GM12892 (cell line): ENCODE results near the gene FADD.

Experiments
- DNase-seq: peaks from one replicate; pipeline ENCODE4 v3.0.0; 2011; ENCODE audit not compliant: insufficient read length
- FAIRE-seq: peaks from 2 replicates; lab custom pipeline; 2011; peaks lifted over from hg19 to GRCh38; lab: Jason Lieb, UNC
- POLR2A ChIP-seq: IDR thresholded peaks from 2 replicates; pipeline ENCODE4 v1.6.1; 2011; ENCODE audit warnings: low read depth, low read length, control low read depth
- POLR2AphosphoS5 ChIP-seq: IDR thresholded peaks from 2 replicates; pipeline ENCODE4 v1.6.1; 2011; ENCODE audit warnings: low read depth, low read length, control low read depth
- TAF1 ChIP-seq: IDR thresholded peaks from 2 replicates; pipeline ENCODE4 v1.6.1; 2011; ENCODE audit warnings: low read depth, mild to moderate bottlenecking, control low read depth, low read length, borderline replicate concordance

The FADD gene

GRCh38 chr11:70230840-70231710 is 28.0 kb downstream of the FADD start:
- TF ChIP-seq POLR2A: no peak
- TF ChIP-seq TAF1: no peak
- TF ChIP-seq POLR2AphosphoS5: no peak
- FAIRE-seq: no peak

GRCh38 chr11:70233034-70233433 is 29.9 kb downstream of the FADD start:
- FAIRE-seq (no peak), DNase-seq (no peak)
- TF ChIP-seq TAF1 (no peak), POLR2AphosphoS5 (no peak), POLR2A (no peak)

More at GRCh38 chr11:70230840-70231710, 28.0 kb downstream of the FADD start:
- DNase-seq: no peak

DNA sequence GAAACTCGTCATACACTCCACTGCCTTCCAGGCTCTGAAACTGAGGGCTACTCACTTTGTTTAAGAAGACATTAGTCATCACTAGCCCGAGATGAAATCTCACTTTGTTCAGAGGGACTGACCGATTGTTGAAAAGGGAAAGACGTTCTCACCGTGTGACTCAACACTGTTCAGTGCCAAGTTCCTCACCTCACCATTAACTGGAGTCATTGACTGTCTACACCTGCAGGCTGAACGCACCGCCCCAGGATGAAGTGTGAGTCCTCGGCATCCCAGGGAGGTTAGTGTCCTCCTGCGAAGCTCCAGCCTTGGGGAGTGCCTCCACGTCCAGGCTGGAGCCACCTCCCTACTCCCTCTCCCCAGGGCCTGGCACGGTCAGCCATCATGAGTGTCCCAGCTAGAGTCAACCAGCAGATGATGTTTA is 30.4 kb downstream of the FADD start:
- no peak for FAIRE-seq
- DNase-seq: no peak
- TF ChIP-seq POLR2A (no peak), TAF1 (no peak), POLR2AphosphoS5 (no peak)

DNA sequence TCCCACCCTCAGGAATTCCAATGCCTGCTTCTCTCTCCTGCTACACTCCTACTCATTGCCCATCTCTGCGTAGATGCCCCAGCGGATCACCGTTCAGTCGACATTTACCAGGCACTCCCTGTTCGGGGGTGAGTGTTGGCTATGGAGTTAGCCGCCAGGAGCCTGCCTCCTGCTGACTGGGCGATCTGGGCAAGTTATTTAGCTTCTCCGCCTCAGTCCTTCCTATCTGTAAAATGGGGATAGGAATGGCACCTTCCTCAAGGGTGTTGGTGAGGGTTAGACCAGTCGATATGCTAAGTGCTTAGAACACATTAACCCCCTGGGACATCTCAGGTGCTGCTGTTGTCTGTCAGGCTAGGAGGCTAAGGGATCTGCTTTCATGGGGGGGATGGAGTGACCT is 30.9 kb downstream of the FADD start:
- FAIRE-seq: no peak
- TF ChIP-seq POLR2AphosphoS5 (no peak), TAF1 (no peak), POLR2A (no peak)
- no peak for DNase-seq

GRCh38 chr11:70240337-70240736 is 37.2 kb downstream of the FADD start:
- DNase-seq: no peak
- no peak for FAIRE-seq

DNA sequence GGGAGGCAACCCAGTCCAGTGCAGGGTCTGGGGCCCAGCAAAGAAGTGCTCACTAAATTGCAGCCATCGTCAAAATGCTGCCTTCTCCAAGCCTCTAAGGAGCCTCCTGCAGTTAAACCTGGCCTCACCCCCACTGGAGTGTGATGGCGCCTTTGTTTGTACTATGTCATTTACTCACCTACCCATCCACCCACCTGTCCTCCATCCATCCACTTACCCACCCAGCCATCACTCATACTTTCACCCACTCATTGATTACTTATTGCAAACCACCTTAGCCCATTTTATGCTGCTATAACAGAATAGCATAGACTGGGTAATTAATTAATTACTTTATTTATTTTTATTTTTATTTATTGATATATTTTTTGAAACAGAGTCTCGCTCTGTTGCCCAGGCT is 38.6 kb downstream of the FADD start:
- TF ChIP-seq POLR2A: no peak
- no peak for TF ChIP-seq TAF1
- no peak for TF ChIP-seq POLR2AphosphoS5
- no peak for FAIRE-seq
- DNase-seq: no peak

More at GRCh38 chr11:70240337-70240736, 37.2 kb downstream of the FADD start:
- no peak for TF ChIP-seq POLR2AphosphoS5
- no peak for TF ChIP-seq POLR2A
- TF ChIP-seq TAF1: no peak

GRCh38 chr11:70242885-70243284 is 39.8 kb downstream of the FADD start:
- TF ChIP-seq TAF1 (no peak), POLR2A (no peak), POLR2AphosphoS5 (no peak)
- no peak for DNase-seq
- FAIRE-seq: no peak

DNA sequence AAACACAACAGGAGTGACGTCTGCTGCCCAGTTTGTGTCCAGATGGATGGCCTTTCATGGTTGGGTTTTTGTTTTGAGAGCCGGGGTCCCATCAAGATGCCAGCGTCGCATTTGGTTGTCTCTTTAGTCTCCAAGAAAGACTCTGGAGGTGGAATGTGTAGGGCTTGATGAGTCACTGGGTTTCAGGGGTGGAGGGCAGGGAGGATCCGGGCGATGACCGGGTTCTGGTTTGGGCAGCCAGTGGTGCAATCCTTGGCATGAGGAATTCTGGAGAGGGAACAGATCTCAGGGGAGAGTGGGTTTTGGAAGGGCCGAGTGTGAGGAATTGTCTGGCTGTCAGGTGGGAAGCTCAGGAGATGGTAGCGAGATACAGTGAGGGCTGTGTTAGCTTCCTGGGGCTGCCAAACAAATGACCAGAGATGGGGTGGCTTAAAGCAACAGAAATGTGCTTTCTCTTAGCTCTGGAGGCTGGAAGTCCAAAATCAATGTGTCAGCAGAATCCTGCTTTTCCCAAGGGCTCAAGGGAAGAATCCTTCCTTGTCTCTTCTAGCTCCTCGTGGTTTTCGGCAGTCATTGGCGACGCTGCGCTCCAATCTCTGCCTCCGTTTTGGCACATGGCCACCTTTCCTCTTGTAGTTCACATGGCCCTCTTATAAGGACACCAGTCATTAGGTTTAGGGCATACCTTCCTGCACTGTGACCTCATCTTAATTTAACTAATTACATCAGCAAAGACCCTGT is 41.0 kb downstream of the FADD start:
- TF ChIP-seq POLR2AphosphoS5: no peak
- TF ChIP-seq TAF1: no peak
- FAIRE-seq: no peak
- no peak for DNase-seq

DNA sequence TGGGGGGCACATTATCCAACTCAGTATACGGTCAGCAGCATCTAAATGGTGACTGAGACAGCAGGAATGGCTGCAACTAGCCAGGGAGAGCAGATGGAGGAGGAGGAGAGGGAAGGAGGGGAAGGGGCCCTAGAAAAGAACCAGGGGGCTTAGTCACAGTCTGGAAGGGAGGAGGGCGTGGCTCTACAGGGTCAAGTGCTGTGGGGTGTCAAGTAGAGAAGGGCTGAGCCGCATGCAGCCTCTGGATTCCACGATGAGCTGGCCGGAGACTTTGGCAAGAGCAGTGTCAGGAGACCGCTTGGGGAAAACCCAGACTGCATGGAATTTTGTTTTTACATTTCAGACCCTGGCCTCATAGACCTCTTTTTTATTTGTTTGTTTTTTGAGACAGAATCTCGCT is 41.6 kb downstream of the FADD start:
- no peak for FAIRE-seq

GRCh38 chr11:70246196-70246595 is 43.1 kb downstream of the FADD start:
- FAIRE-seq: no peak
- no peak for DNase-seq
- TF ChIP-seq TAF1 (no peak), POLR2A (no peak), POLR2AphosphoS5 (no peak)

More for the DNA sequence above, 41.6 kb downstream of the FADD start:
- TF ChIP-seq POLR2AphosphoS5 (no peak), TAF1 (no peak), POLR2A (no peak)
- no peak for DNase-seq

DNA sequence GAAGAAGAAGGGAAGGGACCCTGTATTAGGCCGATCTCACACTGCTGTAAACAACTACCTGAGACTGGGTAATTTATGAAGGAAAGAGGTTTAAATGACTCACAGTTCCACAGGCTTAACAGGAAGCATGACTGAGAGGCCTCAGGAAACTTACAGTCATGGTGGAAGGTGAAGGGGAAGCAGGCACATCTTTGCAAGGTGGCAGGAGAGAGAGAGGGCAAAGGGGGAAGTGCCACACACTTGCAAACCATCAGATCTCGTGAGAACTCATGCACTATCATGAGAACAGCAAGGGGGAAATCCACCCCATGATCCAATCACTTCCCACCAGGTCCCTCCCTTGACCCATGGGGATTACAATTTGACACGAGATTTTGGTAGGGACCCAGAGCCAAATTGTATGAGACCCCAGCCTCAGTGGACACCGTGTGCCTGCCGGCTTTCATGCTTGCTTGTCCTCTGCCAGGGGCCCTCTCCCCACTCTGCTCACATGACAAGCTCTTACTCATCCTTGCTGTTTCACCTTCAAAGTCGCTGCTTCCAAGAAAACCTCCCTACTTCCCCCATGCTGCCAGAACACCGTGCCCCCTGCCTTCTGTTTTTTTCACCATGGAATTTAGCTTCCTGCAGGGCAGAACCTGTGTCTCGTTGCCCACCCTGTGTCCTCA is 44.1 kb downstream of the FADD start:
- no peak for DNase-seq
- TF ChIP-seq POLR2AphosphoS5 (no peak), TAF1 (no peak), POLR2A (no peak)
- no peak for FAIRE-seq

- DNase-seq: no peak
- no peak for FAIRE-seq
- TF ChIP-seq POLR2A (no peak), POLR2AphosphoS5 (no peak), TAF1 (no peak)
These were observed 44.6 kb downstream of the FADD start for GRCh38 chr11:70247710-70248072.
